GM21717 (cell line): ENCODE measurements around the gene SLC6A6.

Experiments
- ATAC-seq: cut with Tn5 transposase; IDR thresholded peaks from one replicate; pipeline ENCODE4 v1.9.1; 2021; ENCODE audit warnings: mild to moderate bottlenecking, moderate library complexity; ENCODE audit not compliant: unreplicated experiment

The SLC6A6 gene

GRCh38 chr3:14451844-14452739, 49.7 kb downstream of the SLC6A6 start:
- no peak for ATAC-seq

- ATAC-seq: no peak
These were observed 50.6 kb downstream of the SLC6A6 start for GRCh38 chr3:14452740-14453710.

- ATAC-seq: no peak
These were observed 51.7 kb downstream of the SLC6A6 start for GRCh38 chr3:14453876-14454638.

- no peak for ATAC-seq
These were observed 52.4 kb downstream of the SLC6A6 start for GRCh38 chr3:14454639-14455310.

- ATAC-seq: no peak
These were observed 53.3 kb downstream of the SLC6A6 start for GRCh38 chr3:14455571-14456317.

- no peak for ATAC-seq
These were observed 54.4 kb downstream of the SLC6A6 start for GRCh38 chr3:14456794-14457193.

GRCh38 chr3:14457481-14457880, 55.1 kb downstream of the SLC6A6 start:
- no peak for ATAC-seq

- ATAC-seq: no peak
These were observed 55.6 kb downstream of the SLC6A6 start for GRCh38 chr3:14457999-14458398.

GRCh38 chr3:14458434-14459275, 56.2 kb downstream of the SLC6A6 start:
- no peak for ATAC-seq

- no peak for ATAC-seq
These were observed 57.0 kb downstream of the SLC6A6 start for GRCh38 chr3:14459384-14459783.

- no peak for ATAC-seq
These were observed 57.4 kb downstream of the SLC6A6 start for GRCh38 chr3:14459787-14460186.

- no peak for ATAC-seq
These were observed 58.1 kb downstream of the SLC6A6 start for GRCh38 chr3:14460342-14461005.

- ATAC-seq: no peak
These were observed 58.8 kb downstream of the SLC6A6 start for GRCh38 chr3:14461006-14461747.

- ATAC-seq: no peak
These were observed 59.4 kb downstream of the SLC6A6 start for GRCh38 chr3:14461748-14462324.

GRCh38 chr3:14462738-14463137, 60.3 kb downstream of the SLC6A6 start:
- no peak for ATAC-seq

- no peak for ATAC-seq
These were observed 61.1 kb downstream of the SLC6A6 start for GRCh38 chr3:14463330-14464140.
